Endodermal cell (in vitro differentiated cells): ENCODE results near the gene TMEM154. TPM values are rescaled to one million over a fixed set of nuclear protein-coding genes. Genes with fewer than 3 reads are reported as not detected.
A peak's percentile ranks its signal among the peaks of the same experiment; 100 is the strongest.

Experiments used
- DNase-seq: peaks from one replicate; pipeline ENCODE4 v3.0.0-alpha.2; 2017
- H3K27ac ChIP-seq: 2 replicates; pipeline ENCODE4 v1.5.1; 2013; ENCODE audit warnings: mild to moderate bottlenecking, low read depth, low read length, moderate library complexity
- H3K27me3 ChIP-seq: 2 replicates; pipeline ENCODE4 v1.6.1; 2013; ENCODE audit warnings: mild to moderate bottlenecking, low read length, moderate library complexity; ENCODE audit not compliant: insufficient read depth, control insufficient read depth, poor library complexity, severe bottlenecking
- H3K36me3 ChIP-seq: 2 replicates; pipeline ENCODE4 v1.7.0; 2013; ENCODE audit warnings: mild to moderate bottlenecking, low read length, moderate library complexity; ENCODE audit not compliant: control insufficient read depth, insufficient read depth
- H3K4me1 ChIP-seq: one replicate; pipeline ENCODE4 v1.7.0; 2013; ENCODE audit warnings: low read length; ENCODE audit not compliant: control insufficient read depth, insufficient read depth
- H3K4me3 ChIP-seq: 2 replicates; pipeline ENCODE4 v1.5.1; 2013; ENCODE audit warnings: mild to moderate bottlenecking, low read length, moderate library complexity
- H3K9ac ChIP-seq: 2 replicates; pipeline ENCODE4 v1.6.1; 2013; ENCODE audit warnings: mild to moderate bottlenecking, low read length, moderate library complexity; ENCODE audit not compliant: poor library complexity, severe bottlenecking; ENCODE audit errors: extremely low read depth
- H3K9me3 ChIP-seq: 2 replicates; pipeline ENCODE4 v1.6.1; 2013; ENCODE audit warnings: mild to moderate bottlenecking, low read length, moderate library complexity; ENCODE audit not compliant: control insufficient read depth
- H3K27ac Mint-ChIP-seq: 2 replicates; pipeline ENCODE4 v1.8.0; 2020; ENCODE audit warnings: mixed read lengths
- H3K27me3 Mint-ChIP-seq: 2 replicates; pipeline ENCODE4 v1.8.0; 2021; ENCODE audit warnings: mild to moderate bottlenecking, mixed read lengths; ENCODE audit not compliant: insufficient read depth
- H3K36me3 Mint-ChIP-seq: 2 replicates; pipeline ENCODE4 v1.8.0; 2020; ENCODE audit warnings: low read depth, mixed read lengths
- H3K4me1 Mint-ChIP-seq: 2 replicates; pipeline ENCODE4 v1.8.0; 2020; ENCODE audit warnings: mixed read lengths
- H3K4me3 Mint-ChIP-seq: 2 replicates; pipeline ENCODE4 v1.8.0; 2020; ENCODE audit warnings: mild to moderate bottlenecking, moderate library complexity, mixed read lengths
- H3K9me3 Mint-ChIP-seq: 2 replicates; pipeline ENCODE4 v1.8.0; 2020; ENCODE audit warnings: mild to moderate bottlenecking, mixed read lengths
- CTCF ChIP-seq: fragments of 200-600 bp; sonication (generic); conservative IDR thresholded peaks from 2 replicates; pipeline ENCODE4 v1.5.0; 2021; ENCODE audit warnings: antibody characterized with exemption, mild to moderate bottlenecking
- WGBS, 2 experiments: methylation state at CpG; one replicate each; pipeline versions ENCODE4 v1.1.5 to v1.1.7; 2013; ENCODE audit warnings: missing lambda C conversion rate in 2 of 2, mixed read lengths in 1 of 2; ENCODE audit not compliant: insufficient coverage in 1 of 2, insufficient read length in 1 of 2; 5-methylcytosine and 5-hydroxymethylcytosine counted together
- total RNA-seq, 2 donors: library from RNA; stranded (reverse); fragmentation: NEBNext Ultra II Directional in 1 of 2; extraction: Animal tissue kit (Norgen Biotek cat#: 25700) in 1 of 2; gene quantifications; 2 replicates in 1 of 2; 3 replicates in 1 of 2; pipeline ENCODE4 v1.2.1, GENCODE V29; 2021

The TMEM154 gene
- total RNA-seq, 2 donors from 2014 or later: 0.81 to 1.6 TPM

- no peaks in the 10 kb centered on the region for H3K9me3 Mint-ChIP-seq
- H3K27me3 ChIP-seq: no peaks in the 10 kb centered on the region
These were observed 84.5 kb downstream of the TMEM154 start for GRCh38 chr4:152594978-152595925.

DNA sequence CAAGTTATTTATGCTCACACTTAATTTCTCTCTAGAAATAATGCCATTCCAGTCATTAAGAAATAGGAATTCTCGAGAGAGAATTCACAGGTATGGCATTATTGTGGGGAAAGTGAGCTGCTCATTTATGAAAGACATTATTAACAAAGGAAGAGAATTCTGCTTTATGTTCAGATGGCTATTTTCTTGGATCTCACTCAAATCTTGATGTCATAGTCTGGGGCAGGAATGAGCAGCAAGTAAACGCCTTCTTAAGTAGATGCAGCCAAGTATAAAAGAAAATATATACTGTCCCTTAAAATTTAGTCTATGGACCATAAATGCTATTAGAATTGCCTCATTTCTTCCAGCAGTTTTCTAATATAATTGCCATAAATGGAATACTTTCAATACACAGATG, 85.7 kb downstream of the TMEM154 start:
- Histone ChIP-seq H3K9ac (no peak overlapping the region), H3K27ac (no peak overlapping the region), H3K9me3 (no peaks in the 10 kb centered on the region), H3K27me3 (no peaks in the 10 kb centered on the region), H3K4me1 (peaks cover 6% of the 10 kb centered on the region), H3K36me3 (no peaks in the 10 kb centered on the region), H3K4me3 (no peak overlapping the region)
- DNase-seq: no peak
- no peak overlapping the region for H3K4me3 Mint-ChIP-seq
- WGBS, 2 experiments: 92 to 93% methylated on average over 2 of the region's 2 CpGs
- peaks cover 18% of the 10 kb centered on the region for H3K4me1 Mint-ChIP-seq
- TF ChIP-seq CTCF: no peak
- no peaks in the 10 kb centered on the region for H3K36me3 Mint-ChIP-seq
- H3K9me3 Mint-ChIP-seq: no peaks in the 10 kb centered on the region
- H3K27ac Mint-ChIP-seq: no peak overlapping the region
- H3K27me3 Mint-ChIP-seq: no peaks in the 10 kb centered on the region

More at GRCh38 chr4:152594978-152595925, 84.5 kb downstream of the TMEM154 start:
- Mint-ChIP-seq H3K4me1 (peaks cover 16% of the 10 kb centered on the region), H3K27ac (no peak overlapping the region), H3K4me3 (no peak overlapping the region), H3K36me3 (no peaks in the 10 kb centered on the region), H3K27me3 (no peaks in the 10 kb centered on the region)
- no peak overlapping the region for H3K4me3 ChIP-seq
- H3K4me1 ChIP-seq: peaks cover 6% of the 10 kb centered on the region
- no peak overlapping the region for H3K27ac ChIP-seq
- no peak for DNase-seq
- TF ChIP-seq CTCF: no peak
- no peak overlapping the region for H3K9ac ChIP-seq
- WGBS, 2 experiments: 81 to 82% methylated on average over 10 to 11 of the region's 11 CpGs
- no peaks in the 10 kb centered on the region for H3K36me3 ChIP-seq
- H3K9me3 ChIP-seq: no peaks in the 10 kb centered on the region

DNA sequence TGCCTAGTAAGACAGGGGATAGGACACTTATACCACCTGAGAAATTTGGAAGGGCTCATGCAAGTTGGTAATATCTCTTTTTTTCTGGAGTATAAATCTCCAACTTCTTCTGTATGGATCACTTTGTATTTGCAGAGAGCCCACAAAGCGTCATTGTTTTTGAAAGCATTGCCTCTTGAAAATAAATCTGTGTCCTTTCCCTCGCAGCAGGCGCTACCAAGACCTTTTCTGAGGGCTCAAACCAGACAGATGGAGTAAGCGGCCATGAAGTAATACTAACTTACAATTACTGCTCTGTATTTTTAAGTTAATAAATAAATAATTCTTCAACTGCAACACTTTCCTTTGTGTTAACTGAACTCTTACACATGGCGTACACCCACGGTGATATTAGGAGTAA, 87.9 kb downstream of the TMEM154 start:
- Histone ChIP-seq H3K36me3 (no peaks in the 10 kb centered on the region), H3K4me1 (peaks cover 6% of the 10 kb centered on the region), H3K27ac (no peak overlapping the region), H3K9ac (peak overlapping the region; percentile 19), H3K27me3 (no peaks in the 10 kb centered on the region), H3K4me3 (peak overlapping the region; percentile 45), H3K9me3 (no peaks in the 10 kb centered on the region)
- Mint-ChIP-seq H3K4me3 (peak overlapping the region; percentile 47), H3K4me1 (peaks cover 18% of the 10 kb centered on the region), H3K27ac (peak overlapping the region; percentile 24), H3K36me3 (no peaks in the 10 kb centered on the region), H3K9me3 (peaks cover 2% of the 10 kb centered on the region), H3K27me3 (no peaks in the 10 kb centered on the region)
- WGBS, 2 experiments: 89 to 100% methylated on average over 1 to 3 of the region's 6 CpGs
- DNase-seq: no peak
- no peak for TF ChIP-seq CTCF
